ENCODE measurements around the gene CRYAA.
A peak's percentile ranks its signal among the peaks of the same experiment; 100 is the strongest.
"Not testable (repeated sequence)": the region's sequence is repeated elsewhere in the genome, so short reads cannot be mapped to it uniquely, and the experiment has no call there.

CRYAA gene

DNA sequence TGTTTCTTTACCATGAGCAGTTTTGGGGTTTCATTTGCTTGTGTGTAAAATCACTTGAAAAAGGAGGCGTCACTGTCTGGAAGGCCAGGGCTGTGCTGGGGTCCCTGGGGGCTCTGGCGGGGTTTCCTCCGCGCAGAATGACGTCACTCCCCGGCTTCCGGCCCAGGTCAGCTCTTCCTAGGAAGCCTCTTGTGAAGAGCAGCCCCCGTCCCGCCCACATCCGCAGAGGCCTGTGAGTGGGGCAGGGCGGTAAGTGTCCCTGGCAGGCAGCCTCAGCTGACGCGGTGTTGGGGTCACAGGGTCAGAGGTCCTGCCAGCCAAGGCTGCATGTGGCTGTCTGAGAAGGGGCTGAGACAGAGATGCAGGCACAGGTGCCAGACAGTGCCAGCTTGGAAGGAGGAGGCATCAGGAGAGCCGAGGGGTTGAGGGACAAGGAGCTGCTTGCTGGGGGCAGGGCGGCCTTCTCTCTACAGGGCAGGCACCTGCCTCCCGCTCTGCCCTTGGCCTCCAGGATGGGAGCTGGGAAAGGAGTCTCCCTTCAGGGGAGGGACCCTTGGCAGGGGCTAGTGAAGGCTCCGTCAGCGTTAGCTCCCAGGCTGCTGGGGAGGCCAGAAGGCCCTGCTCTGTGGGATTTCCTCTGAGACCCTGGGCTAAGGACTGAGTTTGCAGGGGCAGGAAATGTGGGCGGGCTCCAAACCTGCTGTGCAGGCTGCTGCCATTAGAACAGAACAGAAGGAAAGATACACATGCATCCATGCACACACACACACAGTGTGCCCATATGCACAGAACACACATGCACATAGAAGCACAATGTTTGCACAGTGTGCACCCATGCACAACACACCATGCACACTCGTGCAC, 8.5 kb downstream of the CRYAA start:
- not testable (repeated sequence) for DNase-seq

- not testable (repeated sequence) for DNase-seq
Measured at GRCh38 chr21:43178175-43178826, 9.5 kb downstream of the CRYAA start.

- DNase-seq, result not testable (repeated sequence)
Measured at GRCh38 chr21:43181033-43181432, 12.2 kb downstream of the CRYAA start.

- DNase-seq, result not testable (repeated sequence)
Measured at GRCh38 chr21:43187268-43187667, 18.5 kb downstream of the CRYAA start.

DNA sequence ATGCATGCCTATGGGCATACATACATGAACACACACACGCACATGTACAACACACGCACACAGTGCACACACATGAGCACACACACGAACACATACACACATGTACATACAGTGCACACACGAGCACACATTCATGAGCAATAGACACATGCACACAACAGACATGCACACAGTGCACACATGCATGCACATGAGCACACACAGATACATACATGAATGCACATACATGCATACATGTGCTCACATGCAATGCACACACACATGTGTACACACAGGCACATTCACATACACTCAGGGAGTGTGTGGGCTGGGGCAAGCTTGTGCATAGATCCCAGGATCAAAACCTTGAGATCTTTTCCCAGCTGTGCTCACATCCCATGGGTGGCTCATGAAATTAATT, 18.9 kb downstream of the CRYAA start:
- DNase-seq, result no peak

DNA sequence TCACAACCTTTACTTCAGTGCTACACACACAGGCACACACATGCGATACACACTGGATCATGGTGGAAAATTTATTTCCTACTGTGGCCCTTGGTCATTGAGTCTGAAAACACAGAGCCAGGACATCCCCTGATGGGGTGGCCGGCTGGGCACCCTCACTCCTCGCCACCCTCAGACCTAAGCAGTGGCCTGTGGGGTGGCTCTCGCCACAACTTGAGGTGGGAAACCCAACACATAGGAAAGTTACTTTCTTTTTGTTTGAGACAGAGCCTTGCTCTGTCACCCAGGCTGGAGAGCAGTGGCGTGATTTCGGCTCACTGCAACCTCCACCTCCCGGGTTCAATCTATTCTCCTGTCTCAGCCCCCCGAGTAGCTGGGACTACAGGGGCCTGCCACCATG, 19.4 kb downstream of the CRYAA start:
- DNase-seq, result no peak

- DNase-seq, result no peak
Measured at GRCh38 chr21:43188592-43189210, 19.9 kb downstream of the CRYAA start.

- no peak for DNase-seq
Measured at GRCh38 chr21:43189936-43190335, 21.1 kb downstream of the CRYAA start.

- no peak for DNase-seq
Measured at GRCh38 chr21:43190544-43190943, 21.7 kb downstream of the CRYAA start.

DNA sequence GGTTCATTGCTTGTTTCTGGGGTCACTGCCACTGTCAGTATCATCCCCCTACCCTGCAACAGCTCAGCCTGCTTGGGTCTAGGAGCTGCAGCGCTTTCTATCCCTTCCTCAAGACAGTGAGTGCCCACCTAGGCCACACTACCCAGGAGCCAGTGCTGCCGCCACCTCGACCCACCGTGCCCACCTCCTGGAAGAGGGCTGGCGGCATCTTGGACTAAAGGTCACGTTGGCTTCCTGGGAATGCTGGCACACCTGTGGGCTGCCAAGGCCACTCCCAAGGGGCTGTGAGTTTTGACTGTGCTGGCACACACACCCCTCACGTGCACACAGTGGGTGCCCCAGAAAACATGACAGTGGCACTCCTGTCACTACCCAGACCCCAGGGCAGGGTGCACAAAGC, 22.1 kb downstream of the CRYAA start:
- DNase-seq, result no peak

DNA sequence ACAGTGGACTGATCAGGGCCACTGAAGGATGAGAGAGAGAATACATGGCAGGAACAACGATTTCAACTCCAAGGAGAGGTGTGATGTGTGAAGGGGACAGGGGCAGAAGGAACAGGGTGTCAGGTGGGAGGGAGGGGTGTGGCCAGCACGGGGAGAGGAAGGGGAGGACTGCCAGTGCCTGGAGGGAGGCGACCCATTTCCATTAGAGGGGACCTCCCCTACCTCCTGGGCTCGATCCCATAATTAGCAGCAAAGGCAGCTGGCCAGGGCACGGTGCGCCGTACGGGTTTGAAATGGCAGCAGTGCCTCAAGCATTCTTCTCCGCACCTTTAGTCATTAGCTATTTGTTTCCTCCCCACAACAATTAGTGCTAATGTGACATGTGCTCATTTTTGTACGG, 22.7 kb downstream of the CRYAA start:
- DNase-seq, result no peak

DNA sequence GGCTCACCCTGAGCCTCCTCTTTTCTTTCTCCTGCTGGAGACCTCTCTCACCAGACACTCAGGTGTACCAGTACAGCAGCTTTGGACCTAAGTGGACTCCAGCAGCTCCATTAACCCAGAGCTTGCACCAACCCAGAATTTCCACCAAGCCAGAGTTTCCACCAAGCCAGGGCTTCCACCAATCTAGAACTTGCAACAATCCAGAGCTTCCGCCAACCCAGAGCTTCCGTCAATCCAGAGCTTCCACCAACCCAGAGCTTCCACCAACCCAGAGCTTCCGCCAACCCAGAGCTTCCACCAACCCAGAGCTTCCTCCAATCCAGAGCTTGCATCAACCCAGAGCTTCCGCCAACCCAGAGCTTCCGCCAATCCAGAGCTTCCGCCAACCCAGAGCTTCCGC, 23.2 kb downstream of the CRYAA start:
- DNase-seq, result no peak

GRCh38 chr21:43192501-43193081, 23.8 kb downstream of the CRYAA start:
- DNase-seq, result no peak

DNA sequence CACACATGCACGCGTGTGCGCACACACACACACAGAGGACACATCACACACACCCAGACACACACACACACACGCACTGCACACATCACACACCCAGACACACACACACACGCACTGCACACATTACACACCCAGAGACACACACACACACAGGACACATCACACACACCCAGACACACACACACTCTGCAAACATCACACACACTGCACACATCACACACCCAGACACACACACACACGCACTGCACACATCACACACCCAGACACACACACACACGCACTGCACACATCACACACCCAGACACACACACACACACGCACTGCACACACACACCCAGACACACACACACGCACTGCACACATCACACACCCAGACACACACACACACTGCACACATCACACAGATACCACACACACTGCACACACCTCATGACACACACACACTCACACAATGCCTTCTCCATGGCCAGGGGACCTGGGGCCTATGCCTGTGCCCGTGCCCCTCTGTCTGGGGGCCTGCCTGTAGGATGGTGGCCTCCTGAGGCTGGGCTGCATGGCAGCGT, 24.4 kb downstream of the CRYAA start:
- DNase-seq, result no peak

DNA sequence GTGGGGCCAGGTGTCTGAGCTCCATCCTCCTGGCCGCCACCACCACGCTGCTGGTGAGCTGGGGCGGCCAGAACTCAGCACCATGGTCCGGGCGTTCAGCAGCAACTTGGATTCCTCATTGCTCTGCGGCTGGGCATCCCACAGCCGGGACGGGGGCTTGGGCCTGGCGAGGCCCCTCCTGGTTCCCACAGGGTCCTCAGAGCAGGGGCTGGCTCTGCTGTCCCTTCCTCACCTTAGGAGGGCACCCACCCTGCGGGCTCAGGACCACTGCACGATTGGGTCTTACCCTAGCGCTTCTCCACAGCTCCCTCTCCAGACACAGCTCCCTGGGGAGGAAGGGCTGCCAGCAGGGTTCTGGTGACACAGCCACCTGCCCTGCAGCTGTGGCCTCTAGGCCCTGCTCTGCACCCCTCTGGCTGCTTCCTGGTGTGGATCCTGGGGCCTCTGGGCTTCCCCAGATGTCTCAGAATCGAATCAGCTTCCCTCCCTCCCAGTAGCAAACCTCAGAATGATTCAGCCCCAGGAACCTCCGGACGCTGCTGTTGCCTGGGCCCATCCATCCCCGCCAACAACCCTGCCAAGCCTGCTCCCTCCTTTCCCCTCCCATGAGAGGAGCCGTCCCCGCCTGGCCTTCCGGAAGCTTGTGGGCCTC, 25.0 kb downstream of the CRYAA start:
- DNase-seq, result peak in 1 of 2 donors; percentile 2

DNA sequence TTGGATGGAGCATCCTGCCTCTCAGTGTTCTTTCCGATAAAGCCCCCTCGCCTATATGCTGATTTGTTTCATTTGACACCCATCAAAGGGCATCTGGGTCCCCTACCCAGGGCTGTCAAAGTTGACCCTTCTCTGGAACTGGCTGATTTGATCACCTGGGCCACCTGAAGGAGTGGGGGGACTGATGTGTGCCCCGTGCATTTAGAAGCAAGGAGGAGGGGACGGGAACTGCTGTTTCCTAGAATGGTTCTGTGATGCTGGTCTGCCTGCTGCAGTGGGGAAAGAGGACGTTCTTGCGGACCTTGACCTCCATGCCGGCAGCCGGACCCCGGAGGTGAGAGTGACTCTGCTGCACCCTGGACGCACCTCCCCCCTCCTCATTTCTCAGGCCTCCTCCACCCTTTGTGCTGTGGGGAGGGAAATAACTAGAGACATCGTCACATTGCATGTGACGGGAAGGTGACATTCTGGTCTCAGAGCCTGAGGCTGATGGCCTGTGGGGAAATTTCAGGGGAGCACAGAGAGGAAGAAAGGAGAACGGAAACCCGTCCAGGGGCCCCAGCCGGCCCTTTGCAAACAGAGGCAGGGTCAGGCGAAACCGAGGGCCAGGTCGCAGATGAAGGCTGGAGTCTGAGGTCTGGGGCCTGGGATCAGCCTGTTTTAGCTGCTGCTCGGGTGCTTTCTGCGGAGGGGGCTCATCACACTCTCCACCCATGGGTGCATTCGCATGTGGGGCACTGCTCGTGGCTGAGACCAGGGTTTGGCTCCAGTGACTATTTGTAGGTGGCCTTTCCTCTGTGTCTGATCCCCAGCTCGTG, 25.7 kb downstream of the CRYAA start:
- DNase-seq, result no peak

- no peak for DNase-seq
Measured at GRCh38 chr21:43195121-43196021, 26.6 kb downstream of the CRYAA start.

GRCh38 chr21:43196826-43197225, 28.0 kb downstream of the CRYAA start:
- DNase-seq, result no peak

GRCh38 chr21:43198376-43198775, 29.6 kb downstream of the CRYAA start:
- DNase-seq, result no peak

DNA sequence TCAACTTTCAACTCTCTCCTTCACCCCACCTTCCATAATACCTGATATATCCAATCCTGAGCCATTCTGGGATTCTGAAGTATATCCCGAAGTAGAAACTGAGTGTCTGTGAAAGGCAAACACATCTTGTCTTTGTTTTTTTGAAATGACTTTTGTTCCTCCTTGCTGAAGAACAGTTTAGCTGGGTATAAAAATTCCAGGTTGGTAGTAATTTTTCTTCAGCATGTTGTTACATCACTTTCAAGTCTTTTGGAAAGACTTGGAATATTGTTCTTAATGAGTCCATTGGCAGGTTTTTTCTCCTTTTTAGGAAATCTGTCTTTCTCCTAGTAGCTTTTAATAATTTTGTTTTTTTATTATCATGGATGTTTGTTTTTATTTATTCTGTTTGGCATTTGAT, 32.7 kb downstream of the CRYAA start:
- no peak for DNase-seq

DNA sequence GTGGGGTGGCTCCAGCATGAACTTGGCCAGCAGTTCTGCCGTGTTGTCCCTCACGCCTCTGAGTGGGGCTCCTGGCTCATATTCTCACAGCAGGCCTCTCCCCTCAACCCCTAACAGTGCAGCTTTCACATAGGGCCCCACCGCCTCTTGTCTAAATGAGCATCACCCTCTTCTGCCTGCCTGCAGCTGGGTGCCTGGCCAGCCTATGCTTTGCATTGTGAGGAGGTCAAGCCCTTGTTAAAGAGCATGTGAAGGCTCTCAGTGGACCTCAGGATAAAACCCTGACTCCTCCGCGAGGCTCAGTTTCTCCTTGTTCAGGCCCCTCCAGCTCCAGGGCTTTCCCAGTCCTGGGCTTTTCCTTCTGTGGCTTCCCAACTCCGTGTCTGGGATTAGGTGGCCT, 34.8 kb downstream of the CRYAA start:
- no peak for DNase-seq
